Measurements from ENCODE around the gene CALCOCO1. TPM values are rescaled to one million over a fixed set of nuclear protein-coding genes. Genes with fewer than 3 reads are reported as not detected.
A peak's percentile ranks its signal among the peaks of the same experiment; 100 is the strongest.

The CALCOCO1 gene
- total RNA-seq, 1 donor from 2014 or later, result 86.9 TPM

DNA sequence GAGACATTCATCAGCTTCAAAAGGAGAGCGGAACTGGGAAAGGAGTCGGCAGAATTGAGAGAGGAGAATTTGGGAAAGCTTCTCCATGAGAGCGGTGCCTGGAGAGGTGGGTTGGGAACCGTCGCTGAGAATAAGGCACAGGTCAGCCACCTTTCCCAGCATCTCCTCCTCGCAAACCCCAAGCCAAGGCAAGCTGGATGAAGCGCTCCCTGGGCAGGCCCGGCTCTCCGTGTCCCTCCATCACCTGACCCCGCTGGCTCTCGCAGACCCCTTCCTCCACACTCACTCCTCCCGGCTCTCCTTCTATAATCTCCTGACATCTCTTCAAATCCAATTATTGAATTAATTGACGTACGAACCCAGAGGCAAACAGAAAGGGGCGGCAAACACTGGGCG is 32.5 kb downstream of the CALCOCO1 start:
- no peak overlapping the region for H3K27ac Mint-ChIP-seq (ENCODE audit: unreplicated experiment)
- TF ChIP-seq, protein P1, sequence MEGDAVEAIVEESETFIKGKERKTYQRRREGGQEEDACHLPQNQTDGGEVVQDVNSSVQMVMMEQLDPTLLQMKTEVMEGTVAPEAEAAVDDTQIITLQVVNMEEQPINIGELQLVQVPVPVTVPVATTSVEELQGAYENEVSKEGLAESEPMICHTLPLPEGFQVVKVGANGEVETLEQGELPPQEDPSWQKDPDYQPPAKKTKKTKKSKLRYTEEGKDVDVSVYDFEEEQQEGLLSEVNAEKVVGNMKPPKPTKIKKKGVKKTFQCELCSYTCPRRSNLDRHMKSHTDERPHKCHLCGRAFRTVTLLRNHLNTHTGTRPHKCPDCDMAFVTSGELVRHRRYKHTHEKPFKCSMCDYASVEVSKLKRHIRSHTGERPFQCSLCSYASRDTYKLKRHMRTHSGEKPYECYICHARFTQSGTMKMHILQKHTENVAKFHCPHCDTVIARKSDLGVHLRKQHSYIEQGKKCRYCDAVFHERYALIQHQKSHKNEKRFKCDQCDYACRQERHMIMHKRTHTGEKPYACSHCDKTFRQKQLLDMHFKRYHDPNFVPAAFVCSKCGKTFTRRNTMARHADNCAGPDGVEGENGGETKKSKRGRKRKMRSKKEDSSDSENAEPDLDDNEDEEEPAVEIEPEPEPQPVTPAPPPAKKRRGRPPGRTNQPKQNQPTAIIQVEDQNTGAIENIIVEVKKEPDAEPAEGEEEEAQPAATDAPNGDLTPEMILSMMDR (IDR thresholded peaks at IDR 0.05), result no peak
- peak overlapping the region; percentile 68 for H3K4me3 Mint-ChIP-seq (ENCODE audit: unreplicated experiment)
- H3K9me3 Mint-ChIP-seq (ENCODE audit: low read depth), result no peaks in the 10 kb centered on the region
- no peaks in the 10 kb centered on the region for H3K36me3 Mint-ChIP-seq (ENCODE audit: low read depth)
- DNase-seq (ENCODE audit: low spot score), result no peak
- peaks cover 20% of the 10 kb centered on the region for H3K4me1 Mint-ChIP-seq (ENCODE audit: low read depth)
- H3K27me3 Mint-ChIP-seq (ENCODE audit: low read depth), result peaks cover 54% of the 10 kb centered on the region

DNA sequence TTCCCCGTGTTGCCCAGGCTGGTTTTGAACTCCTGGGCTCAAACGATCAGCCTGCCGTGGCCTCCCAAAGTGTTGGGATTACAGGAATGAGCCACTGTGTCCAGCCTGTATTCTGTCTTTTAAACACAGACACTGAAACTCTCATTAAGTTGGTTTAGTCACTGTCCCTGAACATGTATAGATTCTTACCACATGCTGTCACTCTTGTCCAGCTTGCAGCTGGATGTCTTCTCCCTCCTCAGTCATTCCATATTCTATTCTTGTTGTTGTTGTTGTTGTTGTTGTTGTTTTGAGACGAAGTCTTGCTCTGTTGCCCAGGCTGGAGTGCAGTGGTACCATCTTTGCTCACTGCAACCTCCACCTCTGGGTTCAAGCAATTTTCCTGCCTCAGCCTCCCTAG is 39.1 kb downstream of the CALCOCO1 start:
- DNase-seq (ENCODE audit: low spot score), result no peak
- Mint-ChIP-seq H3K9me3 (ENCODE audit: low read depth) (no peaks in the 10 kb centered on the region), H3K27me3 (ENCODE audit: low read depth) (peaks cover 18% of the 10 kb centered on the region), H3K4me1 (ENCODE audit: low read depth) (no peaks in the 10 kb centered on the region), H3K36me3 (ENCODE audit: low read depth) (no peaks in the 10 kb centered on the region), H3K27ac (ENCODE audit: unreplicated experiment) (no peak overlapping the region), H3K4me3 (ENCODE audit: unreplicated experiment) (no peak overlapping the region)
- TF ChIP-seq, protein P1 (IDR thresholded peaks at IDR 0.05), result no peak

DNA sequence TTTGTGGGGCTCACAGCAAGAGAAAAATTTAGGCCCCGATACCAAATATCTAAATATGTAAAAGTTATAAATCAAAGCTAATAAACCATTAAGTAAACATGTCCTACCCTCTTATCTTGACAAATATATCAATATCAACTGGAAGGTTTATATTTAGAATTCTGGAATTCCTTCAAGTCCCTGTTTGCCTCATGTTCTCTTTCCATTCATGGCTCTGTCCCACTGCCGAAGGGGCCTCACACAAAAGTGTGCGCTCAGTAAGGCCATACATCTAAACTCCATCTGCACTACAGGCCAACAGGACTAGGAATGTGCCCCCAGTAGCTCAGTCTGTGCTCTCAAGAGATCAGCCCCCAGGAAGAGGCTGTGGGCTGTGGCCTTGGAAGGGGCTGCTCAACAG is 40.8 kb downstream of the CALCOCO1 start:
- no peaks in the 10 kb centered on the region for H3K4me1 Mint-ChIP-seq (ENCODE audit: low read depth)
- no peaks in the 10 kb centered on the region for H3K9me3 Mint-ChIP-seq (ENCODE audit: low read depth)
- H3K4me3 Mint-ChIP-seq (ENCODE audit: unreplicated experiment), result no peak overlapping the region
- no peak for DNase-seq (ENCODE audit: low spot score)
- peaks cover 16% of the 10 kb centered on the region for H3K27me3 Mint-ChIP-seq (ENCODE audit: low read depth)
- no peak overlapping the region for H3K27ac Mint-ChIP-seq (ENCODE audit: unreplicated experiment)
- no peaks in the 10 kb centered on the region for H3K36me3 Mint-ChIP-seq (ENCODE audit: low read depth)
- TF ChIP-seq, protein P1 (IDR thresholded peaks at IDR 0.05), result no peak

DNA sequence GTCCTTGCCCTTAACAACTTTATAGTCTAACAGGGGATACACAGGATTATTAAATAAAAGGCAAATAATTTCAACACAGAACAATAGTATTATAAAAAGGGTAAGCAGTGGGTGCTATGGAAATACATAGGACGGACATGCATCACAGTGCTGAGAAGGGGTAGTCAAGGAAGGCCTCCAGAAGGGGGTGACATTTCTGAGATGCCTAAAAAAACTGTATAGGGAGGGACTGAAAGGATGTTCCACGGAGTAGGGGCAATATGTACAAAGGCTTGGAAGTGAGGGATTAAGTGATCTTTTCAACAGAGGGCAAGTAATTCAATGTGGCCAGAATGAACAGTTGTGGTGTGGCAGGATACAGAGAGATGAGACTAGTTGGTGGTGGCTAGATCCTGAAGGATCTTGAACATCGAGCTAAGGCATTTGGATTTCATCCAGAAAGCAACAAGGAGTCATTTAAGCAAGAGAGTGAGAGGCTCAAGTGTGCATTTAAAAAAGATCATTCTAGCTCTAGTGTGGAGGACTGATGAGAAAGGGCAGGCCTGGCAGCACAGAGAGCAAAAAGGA is 42.5 kb downstream of the CALCOCO1 start:
- Mint-ChIP-seq H3K9me3 (ENCODE audit: low read depth) (no peaks in the 10 kb centered on the region), H3K4me1 (ENCODE audit: low read depth) (no peaks in the 10 kb centered on the region), H3K27ac (ENCODE audit: unreplicated experiment) (no peak overlapping the region), H3K36me3 (ENCODE audit: low read depth) (no peaks in the 10 kb centered on the region), H3K27me3 (ENCODE audit: low read depth) (peaks cover 7% of the 10 kb centered on the region), H3K4me3 (ENCODE audit: unreplicated experiment) (no peak overlapping the region)
- DNase-seq (ENCODE audit: low spot score), result no peak
- TF ChIP-seq, protein P1 (IDR thresholded peaks at IDR 0.05), result no peak

DNA sequence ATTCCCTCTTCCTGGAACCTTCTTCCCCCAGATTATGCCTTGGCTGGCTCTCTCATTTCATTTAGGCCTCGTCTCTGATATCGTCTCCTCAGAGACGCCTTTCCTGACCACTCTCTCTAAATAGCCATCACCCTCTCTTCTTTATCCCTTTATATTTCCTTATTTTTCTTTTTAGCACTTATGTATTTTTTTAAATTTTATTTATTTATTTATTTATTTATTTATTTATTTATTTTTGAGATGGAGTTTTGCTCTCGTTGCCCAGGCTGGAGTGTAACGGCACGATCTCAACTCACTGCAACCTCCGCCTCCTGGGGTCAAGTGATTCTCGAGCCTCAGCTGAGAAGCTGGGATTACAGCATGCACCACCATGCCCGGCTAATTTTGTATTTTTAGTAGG is 43.3 kb downstream of the CALCOCO1 start:
- Mint-ChIP-seq H3K36me3 (ENCODE audit: low read depth) (no peaks in the 10 kb centered on the region), H3K27me3 (ENCODE audit: low read depth) (peaks cover 6% of the 10 kb centered on the region), H3K9me3 (ENCODE audit: low read depth) (no peaks in the 10 kb centered on the region), H3K4me3 (ENCODE audit: unreplicated experiment) (no peak overlapping the region), H3K4me1 (ENCODE audit: low read depth) (no peaks in the 10 kb centered on the region), H3K27ac (ENCODE audit: unreplicated experiment) (no peak overlapping the region)
- no peak for DNase-seq (ENCODE audit: low spot score)
- TF ChIP-seq, protein P1 (IDR thresholded peaks at IDR 0.05), result no peak

Data from chondrocyte (in vitro differentiated cells).